GM19438 (cell line): ENCODE data around the gene NTSR1.

Source experiments
- ATAC-seq: cut with Tn5 transposase; IDR thresholded peaks from one replicate; pipeline ENCODE4 v1.9.1; 2021; ENCODE audit warnings: low read depth; ENCODE audit not compliant: unreplicated experiment

Gene NTSR1

GRCh38 chr20:62811720-62812119 lies 103.1 kb downstream of the NTSR1 start:
- no peak for ATAC-seq
